Hematopoietic multipotent progenitor cell treated with erythropoietin and hydrocortisone succinate and interleukin-3 and kit ligand, for 8 days (in vitro differentiated cells): ENCODE measurements around the gene CSK.
A peak's percentile ranks its signal among the peaks of the same experiment; 100 is the strongest.
"Not testable (repeated sequence)": the region's sequence is repeated elsewhere in the genome, so short reads cannot be mapped to it uniquely, and the experiment has no call there.

Experiments
- DNase-seq: peaks from one replicate; pipeline ENCODE4 v3.0.0-alpha.2; 2015

CSK gene

DNA sequence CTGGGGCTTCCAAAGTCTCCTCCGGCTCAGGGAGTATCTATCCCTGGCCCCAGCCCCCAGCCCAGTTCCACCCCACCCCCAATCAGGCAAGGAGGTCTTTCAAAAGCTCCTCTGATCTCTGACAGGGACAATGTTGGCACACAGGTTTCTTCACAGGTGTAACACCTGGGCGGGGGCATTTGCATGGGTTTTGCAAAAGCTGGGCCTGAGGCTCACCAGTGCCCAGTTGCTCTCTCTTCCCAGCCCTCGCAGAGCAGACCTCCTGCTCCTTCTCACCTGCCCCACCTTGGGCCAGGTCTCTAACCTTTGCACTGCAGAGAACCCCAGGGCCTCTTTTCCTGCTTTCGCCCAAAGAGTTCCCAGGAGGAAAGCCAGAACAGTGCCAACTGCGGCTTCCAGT, 8.6 kb upstream of the CSK start:
- no peak for DNase-seq

DNA sequence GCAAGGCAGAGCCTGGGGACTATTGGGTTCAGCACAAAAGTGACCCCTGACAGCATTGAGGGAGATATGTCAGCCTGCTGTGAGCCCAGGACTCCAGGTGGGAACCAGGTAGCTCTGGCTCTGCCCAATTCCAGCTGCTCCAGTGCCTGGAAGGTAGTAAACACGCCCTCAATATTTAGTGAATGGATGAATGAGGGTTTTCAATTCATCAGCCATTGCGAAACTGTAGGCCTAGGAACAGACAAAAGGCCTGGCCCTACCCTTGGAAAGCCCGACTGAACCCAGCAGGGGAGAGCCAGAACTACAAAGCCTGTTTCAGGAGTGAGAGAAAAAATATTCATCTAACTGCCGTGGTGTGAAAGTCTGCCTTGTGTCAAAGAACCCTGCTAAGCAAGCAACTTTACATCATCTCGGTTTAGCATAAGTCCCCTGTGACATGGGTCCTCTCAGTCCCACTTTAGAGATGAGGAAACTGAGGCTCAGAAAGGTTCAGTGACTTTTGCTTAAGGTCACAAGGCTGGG, 8.1 kb upstream of the CSK start:
- no peak for DNase-seq

DNA sequence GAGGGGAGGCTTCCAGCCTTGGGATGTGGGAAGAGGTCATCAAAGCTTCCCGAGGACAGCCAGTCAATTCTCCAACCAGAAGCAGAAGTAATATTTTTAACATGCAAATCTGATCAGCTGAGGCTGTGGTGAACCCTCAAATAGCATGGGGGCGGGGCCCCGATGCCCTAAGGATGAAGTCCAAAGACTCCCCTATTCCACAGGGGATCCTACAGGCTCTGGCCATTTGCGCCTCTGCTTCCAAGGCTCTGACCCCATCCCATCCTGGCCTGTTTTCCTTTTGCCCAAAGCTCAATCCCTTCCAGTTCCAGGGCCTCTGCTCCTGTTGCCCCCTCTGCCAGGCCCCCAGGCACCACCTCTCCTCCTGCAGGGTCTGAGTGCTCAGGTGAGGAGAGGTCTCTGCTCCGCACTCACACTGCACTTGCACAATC, 6.7 kb upstream of the CSK start:
- DNase-seq, result no peak

DNA sequence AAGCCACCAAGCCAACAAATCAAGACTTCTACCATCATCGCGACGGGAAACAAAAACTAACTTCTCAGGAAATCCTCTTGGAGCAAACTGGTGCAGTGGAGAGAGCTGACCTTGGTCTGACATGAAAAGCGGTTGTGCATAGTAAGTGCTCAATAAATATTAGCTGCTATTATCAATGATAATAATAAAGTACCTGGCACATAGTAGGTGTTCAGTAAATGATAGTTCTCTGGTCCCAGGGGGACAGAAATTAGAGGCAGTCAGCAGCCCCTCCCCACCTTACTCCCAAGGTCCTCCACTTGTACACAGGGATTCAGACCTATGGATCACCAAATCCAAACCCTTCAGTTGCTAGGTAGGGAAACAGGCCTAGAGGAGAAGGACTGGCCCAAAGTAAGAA, 6.0 kb upstream of the CSK start:
- DNase-seq, result no peak

- peak; percentile 31 for DNase-seq
These were observed 4.8 kb upstream of the CSK start for GRCh38 chr15:74776821-74777768.

DNA sequence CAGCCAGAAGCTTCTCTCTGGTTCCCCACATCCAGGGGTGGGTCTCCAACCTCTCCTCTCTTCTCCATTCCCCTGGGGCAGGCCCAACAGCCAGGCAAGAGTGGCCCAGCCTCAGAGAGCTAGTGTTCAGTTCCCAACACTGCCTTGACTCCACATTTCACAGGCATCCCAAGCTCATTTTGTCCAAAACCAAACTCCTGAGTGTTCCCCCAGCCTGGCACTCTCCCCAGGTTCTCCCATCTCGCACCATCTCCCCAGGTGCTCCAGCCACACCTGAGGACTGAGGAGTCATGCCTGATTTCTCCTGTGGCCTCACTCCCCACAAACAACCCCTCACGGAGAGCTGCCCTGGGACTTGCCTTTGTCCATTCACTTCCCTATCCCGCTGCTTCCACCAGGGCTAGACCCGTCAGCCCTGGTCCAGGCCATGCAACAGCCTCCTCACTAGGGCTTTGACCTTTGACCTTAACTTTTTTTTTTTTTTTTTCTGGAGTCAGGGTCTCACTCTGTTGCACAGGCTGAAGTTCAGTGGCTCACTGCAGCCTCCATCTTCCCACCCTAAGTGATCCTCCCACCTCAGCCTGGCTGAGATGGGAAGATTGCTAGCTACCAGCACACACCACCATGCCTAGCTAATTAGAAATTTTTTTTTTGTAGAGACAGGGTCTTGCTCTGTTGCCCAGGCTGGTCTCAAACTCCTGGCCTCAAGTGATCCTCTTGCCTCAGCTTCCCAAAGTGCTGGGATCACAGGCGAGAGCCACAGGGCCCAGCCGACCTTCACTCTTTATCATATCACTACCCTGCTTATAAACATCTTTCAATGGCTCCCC, 3.9 kb upstream of the CSK start:
- DNase-seq, result no peak

- DNase-seq, result no peak
These were observed 3.3 kb upstream of the CSK start for GRCh38 chr15:74778599-74778970.

GRCh38 chr15:74779162-74779648, 2.7 kb upstream of the CSK start:
- DNase-seq, result no peak

DNA sequence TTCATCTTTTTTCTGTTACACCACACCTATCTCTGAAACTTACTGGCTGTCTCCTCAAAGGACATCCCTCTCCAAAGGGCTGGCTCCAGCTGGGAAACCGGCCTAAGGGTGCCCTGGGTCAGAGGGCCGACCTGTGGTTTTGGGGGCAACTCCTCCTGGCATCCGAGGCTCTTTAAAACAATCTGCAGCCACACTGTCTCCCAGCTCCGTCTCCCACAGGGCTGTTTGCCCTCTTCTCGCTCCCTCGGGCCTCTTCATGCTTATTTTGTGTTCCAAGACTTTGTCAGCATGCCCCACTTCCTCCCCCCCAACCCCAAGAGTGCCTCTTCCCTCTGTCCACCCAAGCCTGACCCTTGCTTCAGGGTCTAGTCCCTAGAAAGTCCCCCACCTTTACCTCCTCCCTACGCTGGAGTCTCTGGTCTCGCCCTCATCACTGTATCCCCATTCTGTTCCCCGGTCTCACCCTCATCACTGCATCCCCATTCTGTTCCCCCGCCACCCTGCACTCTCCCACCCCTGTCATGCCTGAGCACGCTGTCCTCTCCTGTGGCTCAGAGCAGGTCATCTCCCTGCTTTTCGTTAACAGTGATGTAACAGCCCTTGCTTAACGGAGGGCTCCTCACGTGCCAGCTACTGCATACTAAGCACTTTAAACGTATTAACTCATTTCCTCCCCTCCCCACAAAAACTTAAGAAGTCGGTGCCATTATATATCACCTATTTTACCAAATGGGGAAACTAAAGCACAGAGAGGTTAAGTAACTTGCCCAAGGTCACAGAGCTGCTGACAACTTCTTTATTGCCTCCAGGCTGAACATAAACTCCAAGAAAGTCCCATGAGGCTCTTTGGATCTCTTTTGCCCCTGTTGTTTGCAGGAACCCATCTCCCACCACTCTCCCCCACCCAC, 1.1 kb upstream of the CSK start:
- peak; percentile 28 for DNase-seq

GRCh38 chr15:74782259-74783071, 585 bp downstream of the CSK start:
- DNase-seq, result peak; percentile 28

GRCh38 chr15:74783072-74783807, 1.4 kb downstream of the CSK start:
- DNase-seq, result peak; percentile 71

GRCh38 chr15:74783808-74784175, 1.9 kb downstream of the CSK start:
- peak; percentile 32 for DNase-seq

- peak; percentile 42 for DNase-seq
These were observed 2.7 kb downstream of the CSK start for GRCh38 chr15:74784426-74785193.

DNA sequence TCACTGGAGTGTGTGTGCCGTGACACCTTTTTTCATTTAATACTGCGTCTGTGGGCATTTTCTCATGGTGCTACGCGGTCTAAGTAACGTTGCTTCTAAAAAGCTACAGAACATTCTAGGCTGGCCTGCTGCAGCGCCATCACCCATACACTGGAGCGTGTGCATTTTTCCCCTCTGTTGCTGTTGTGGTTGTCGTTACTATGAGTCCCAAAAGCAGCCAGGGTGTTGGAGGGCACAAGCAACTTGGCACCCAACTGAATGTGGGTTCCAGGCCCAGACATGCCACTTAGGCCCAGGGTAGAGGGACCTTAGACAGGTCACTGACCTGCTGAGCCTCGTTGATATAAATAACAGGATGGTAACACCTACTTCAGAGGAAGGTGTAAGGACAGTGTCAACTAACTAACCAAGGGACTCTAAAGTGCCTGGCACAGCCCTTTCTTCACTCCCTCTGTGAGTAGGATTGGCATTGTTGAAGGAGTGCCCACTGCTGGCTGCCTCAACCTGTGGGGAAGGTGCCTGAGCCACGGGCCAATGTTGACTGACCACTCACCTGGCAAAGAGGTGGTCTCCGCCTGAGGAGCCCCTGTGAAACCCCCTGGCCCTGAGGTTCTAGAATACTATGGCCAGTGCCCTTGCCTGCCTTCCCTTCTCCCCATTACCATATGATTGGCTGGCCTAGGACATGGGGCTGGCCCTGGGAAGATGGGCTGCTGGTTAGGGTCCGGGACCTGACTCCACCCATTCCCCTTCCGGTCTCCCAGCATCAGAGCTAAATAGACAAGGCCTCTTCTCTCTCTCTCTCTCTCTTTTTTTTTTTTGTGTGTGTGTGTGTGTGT, 3.5 kb downstream of the CSK start:
- peak; percentile 57 for DNase-seq

DNA sequence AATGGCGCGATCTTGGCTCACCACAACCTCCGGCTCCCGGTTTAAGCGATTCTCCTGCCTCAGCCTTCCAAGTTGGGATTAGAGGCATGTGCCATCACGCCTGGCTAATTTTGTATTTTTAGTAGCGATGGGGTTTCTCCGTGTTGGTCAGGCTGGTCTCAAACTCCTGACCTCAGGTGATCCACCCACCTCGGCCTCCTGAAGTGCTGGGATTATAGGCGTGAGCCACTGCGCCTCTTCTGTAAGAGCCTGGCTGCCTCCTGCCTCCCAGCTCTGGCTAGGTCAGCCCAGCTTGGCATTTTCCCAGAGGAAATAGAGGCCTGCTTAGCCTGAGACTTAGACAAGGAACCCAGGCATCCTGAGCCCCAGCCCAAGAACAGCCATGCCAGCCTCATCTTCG, 4.2 kb downstream of the CSK start:
- not testable (repeated sequence) for DNase-seq

- DNase-seq, result peak; percentile 59
These were observed 4.8 kb downstream of the CSK start for GRCh38 chr15:74786551-74787165.

GRCh38 chr15:74787251-74788041, 5.6 kb downstream of the CSK start:
- DNase-seq, result peak; percentile 94
